ENCODE data around the gene CENPP. TPM values are rescaled to one million over a fixed set of nuclear protein-coding genes. Genes with fewer than 3 reads are reported as not detected.

The CENPP gene
- total RNA-seq, 2 experiments from 2014 or later: 26.4 to 29.1 TPM

DNA sequence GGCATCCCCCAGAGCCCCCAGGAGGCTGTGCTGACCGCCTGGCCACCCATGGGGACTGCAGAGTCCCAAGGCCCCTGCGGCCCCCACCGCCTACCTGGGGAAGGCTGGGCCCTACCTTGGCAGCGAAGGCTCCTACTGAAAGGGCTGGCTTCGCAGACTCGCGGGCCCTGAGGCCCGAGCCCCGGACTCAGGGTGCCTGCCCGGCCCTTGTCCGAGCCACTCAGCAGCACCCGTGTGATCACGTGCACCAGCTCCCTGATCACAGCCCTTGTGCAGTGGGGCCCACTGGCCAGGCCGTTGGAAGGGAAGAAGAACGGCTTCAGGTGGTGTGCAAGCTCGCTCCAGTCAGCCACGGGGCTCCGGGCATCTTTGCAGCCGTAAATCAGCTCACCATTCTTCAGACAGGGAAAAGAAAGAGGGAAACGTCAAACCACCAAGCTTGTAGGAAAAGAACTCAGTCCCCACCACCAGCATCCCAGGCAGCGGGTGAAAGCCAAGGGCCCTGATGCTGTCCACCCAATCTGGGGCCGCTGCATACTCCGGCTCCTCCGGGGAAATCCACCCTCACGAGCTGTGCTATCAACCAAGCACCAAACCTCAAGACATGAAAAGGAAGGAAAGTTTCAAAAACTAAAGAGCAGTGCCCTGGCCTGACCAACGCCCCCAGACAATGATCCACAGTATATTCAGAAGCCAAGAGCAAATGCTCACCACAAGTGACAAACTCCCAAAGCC is 312.3 kb downstream of the CENPP start:
- ATAC-seq: no peak
- no peak for DNase-seq
- Mint-ChIP-seq H3K9me3 (ENCODE audit: insufficient read depth) (no peaks in the 10 kb centered on the region), H3K4me3 (no peak overlapping the region), H3K27ac (no peak overlapping the region), H3K27me3 (ENCODE audit: low read depth) (no peaks in the 10 kb centered on the region), H3K4me1 (ENCODE audit: low read depth) (no peaks in the 10 kb centered on the region), H3K36me3 (ENCODE audit: low read depth) (peaks cover 40% of the 10 kb centered on the region)
- ChIA-PET CTCF (no interaction called here), POLR2A (no interaction called here)

DNA sequence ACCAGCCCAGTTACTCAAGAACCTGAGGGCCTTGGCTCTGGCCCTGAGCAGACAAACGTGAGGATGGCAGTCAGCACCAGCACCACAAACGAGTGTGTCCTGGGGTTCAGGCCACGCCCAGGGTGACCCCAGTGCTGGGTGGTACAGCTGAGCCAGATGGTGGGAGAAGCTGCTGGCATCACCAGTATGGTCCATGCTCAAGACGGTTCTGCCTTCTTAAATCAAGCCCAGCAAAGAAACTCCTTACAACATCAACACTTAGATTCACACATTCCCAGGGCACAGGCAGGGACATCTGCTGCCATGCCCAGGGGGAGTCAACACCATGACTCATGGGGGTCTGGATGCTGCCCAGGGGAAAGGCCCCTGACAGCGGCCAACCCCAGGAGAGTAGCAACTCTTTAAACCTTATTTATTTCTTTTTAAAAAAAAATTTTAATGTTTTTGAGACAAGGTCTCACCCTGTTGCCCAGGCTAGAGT is 312.9 kb downstream of the CENPP start:
- ATAC-seq: no peak
- ChIA-PET CTCF (no interaction called here), POLR2A (no interaction called here)
- no peak overlapping the region for H3K4me3 Mint-ChIP-seq
- no peaks in the 10 kb centered on the region for H3K9me3 Mint-ChIP-seq (ENCODE audit: insufficient read depth)
- H3K27ac Mint-ChIP-seq: no peak overlapping the region
- no peaks in the 10 kb centered on the region for H3K27me3 Mint-ChIP-seq (ENCODE audit: low read depth)
- peaks cover 38% of the 10 kb centered on the region for H3K36me3 Mint-ChIP-seq (ENCODE audit: low read depth)
- no peak for DNase-seq
- H3K4me1 Mint-ChIP-seq (ENCODE audit: low read depth): no peaks in the 10 kb centered on the region

GRCh38 chr9:92639124-92639523 is 313.4 kb downstream of the CENPP start:
- H3K27me3 Mint-ChIP-seq (ENCODE audit: low read depth): no peaks in the 10 kb centered on the region
- no peaks in the 10 kb centered on the region for H3K4me1 Mint-ChIP-seq (ENCODE audit: low read depth)
- POLR2A ChIA-PET: no interaction called here
- DNase-seq: no peak
- no peak overlapping the region for H3K27ac Mint-ChIP-seq
- CTCF ChIA-PET: no interaction called here
- no peak for ATAC-seq
- H3K4me3 Mint-ChIP-seq: no peak overlapping the region
- no peaks in the 10 kb centered on the region for H3K9me3 Mint-ChIP-seq (ENCODE audit: insufficient read depth)
- H3K36me3 Mint-ChIP-seq (ENCODE audit: low read depth): peaks cover 40% of the 10 kb centered on the region

DNA sequence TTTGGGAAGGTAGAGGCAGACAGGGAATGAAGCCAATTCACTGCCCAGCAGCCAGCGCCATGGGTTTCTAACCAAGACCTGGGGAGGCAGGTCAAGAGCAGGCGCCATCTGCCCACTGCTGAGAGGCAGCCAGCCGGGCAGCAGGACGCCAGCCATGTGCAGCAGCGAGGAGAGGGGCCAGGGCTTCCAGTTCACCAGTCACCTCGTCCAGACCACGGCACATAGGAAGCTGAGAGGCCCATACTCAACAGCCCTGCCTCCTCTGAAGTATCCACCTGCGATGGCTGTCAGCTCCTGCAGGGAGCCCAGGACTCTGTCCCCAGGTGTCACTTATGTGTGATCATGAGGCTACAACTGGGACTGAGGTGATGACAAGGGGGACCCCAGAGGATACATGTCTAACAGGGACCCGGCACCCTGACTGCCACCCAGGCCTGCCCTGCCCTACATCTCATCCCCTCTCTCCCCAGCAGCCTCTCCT is 314.1 kb downstream of the CENPP start:
- Mint-ChIP-seq H3K4me1 (ENCODE audit: low read depth) (no peaks in the 10 kb centered on the region), H3K27me3 (ENCODE audit: low read depth) (no peaks in the 10 kb centered on the region), H3K4me3 (no peak overlapping the region), H3K9me3 (ENCODE audit: insufficient read depth) (no peaks in the 10 kb centered on the region), H3K27ac (no peak overlapping the region), H3K36me3 (ENCODE audit: low read depth) (peaks cover 41% of the 10 kb centered on the region)
- DNase-seq (no peak), ATAC-seq (no peak)
- CTCF ChIA-PET: no interaction called here
- POLR2A ChIA-PET: no interaction called here

DNA sequence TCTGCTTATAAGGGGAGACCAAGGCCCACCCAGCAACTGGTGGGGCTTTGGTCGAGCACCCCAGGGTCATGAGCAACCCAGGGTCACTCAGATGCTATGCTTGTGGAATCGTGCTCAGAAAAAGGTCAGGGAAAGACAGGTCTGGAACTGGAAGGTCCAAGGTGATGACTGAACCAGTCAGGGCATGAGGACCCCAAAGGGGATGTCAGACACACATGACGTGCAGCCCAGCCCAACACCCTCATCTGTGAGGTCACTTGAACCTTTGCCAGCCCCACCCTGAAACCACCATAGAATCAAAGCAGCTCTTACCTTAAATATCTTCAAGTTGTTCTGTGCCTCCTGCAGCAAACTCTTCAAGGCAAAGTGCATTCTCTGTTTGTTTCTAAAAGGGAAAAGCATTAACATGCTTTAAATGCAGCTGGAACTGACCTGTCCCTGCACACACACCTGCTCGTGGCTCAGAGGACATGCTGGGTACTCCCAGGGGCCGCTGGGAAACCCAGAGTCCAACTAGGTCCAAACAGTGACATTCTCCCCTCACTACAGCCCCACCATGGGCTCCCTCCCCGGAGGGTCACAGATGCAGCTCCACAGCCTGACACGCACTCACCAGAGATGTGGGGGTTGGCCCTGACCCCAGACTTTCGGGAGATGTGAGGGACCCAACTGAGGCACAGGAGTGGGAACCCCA is 314.8 kb downstream of the CENPP start:
- peak overlapping the region; percentile 49 for H3K27ac Mint-ChIP-seq
- no peaks in the 10 kb centered on the region for H3K4me1 Mint-ChIP-seq (ENCODE audit: low read depth)
- no peak for DNase-seq
- ChIA-PET POLR2A (no interaction called here), CTCF (no interaction called here)
- H3K36me3 Mint-ChIP-seq (ENCODE audit: low read depth): peaks cover 44% of the 10 kb centered on the region
- H3K4me3 Mint-ChIP-seq: no peak overlapping the region
- ATAC-seq: no peak
- no peaks in the 10 kb centered on the region for H3K9me3 Mint-ChIP-seq (ENCODE audit: insufficient read depth)
- H3K27me3 Mint-ChIP-seq (ENCODE audit: low read depth): no peaks in the 10 kb centered on the region

GRCh38 chr9:92641092-92641809 is 315.5 kb downstream of the CENPP start:
- H3K9me3 Mint-ChIP-seq (ENCODE audit: insufficient read depth): no peaks in the 10 kb centered on the region
- ATAC-seq: no peak
- H3K27ac Mint-ChIP-seq: no peak overlapping the region
- H3K4me1 Mint-ChIP-seq (ENCODE audit: low read depth): no peaks in the 10 kb centered on the region
- peaks cover 48% of the 10 kb centered on the region for H3K36me3 Mint-ChIP-seq (ENCODE audit: low read depth)
- H3K27me3 Mint-ChIP-seq (ENCODE audit: low read depth): no peaks in the 10 kb centered on the region
- POLR2A ChIA-PET: no interaction called here
- no peak for DNase-seq
- CTCF ChIA-PET: no interaction called here
- no peak overlapping the region for H3K4me3 Mint-ChIP-seq

DNA sequence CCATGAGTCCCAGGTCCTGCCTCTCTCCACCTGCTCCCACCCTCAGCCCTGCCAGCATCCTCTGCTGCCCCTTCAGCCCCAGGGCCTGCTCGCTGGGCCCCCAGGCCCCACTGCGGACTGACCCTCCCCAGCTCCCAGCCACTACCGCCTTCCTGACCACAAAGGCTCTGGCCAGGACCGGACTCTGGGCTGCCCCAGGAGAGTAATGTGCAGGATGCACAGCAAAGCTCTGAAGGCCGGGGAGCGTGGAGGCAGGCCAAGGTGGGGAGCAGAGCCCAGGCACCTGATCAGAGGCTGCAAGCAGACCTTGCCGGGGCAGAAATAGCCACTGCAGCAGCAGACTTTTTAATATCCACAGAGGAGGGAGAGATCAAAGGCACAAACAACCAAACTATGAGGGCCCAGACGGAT is 316.3 kb downstream of the CENPP start:
- no peak overlapping the region for H3K4me3 Mint-ChIP-seq
- H3K4me1 Mint-ChIP-seq (ENCODE audit: low read depth): peaks cover 2% of the 10 kb centered on the region
- H3K27me3 Mint-ChIP-seq (ENCODE audit: low read depth): no peaks in the 10 kb centered on the region
- H3K9me3 Mint-ChIP-seq (ENCODE audit: insufficient read depth): no peaks in the 10 kb centered on the region
- H3K27ac Mint-ChIP-seq: no peak overlapping the region
- ATAC-seq: no peak
- CTCF ChIA-PET: no interaction called here
- peaks cover 52% of the 10 kb centered on the region for H3K36me3 Mint-ChIP-seq (ENCODE audit: low read depth)
- no peak for DNase-seq
- POLR2A ChIA-PET: no interaction called here

- POLR2A ChIA-PET: no interaction called here
- CTCF ChIA-PET: no interaction called here
- Mint-ChIP-seq H3K4me1 (ENCODE audit: low read depth) (peaks cover 6% of the 10 kb centered on the region), H3K9me3 (ENCODE audit: insufficient read depth) (no peaks in the 10 kb centered on the region), H3K4me3 (no peak overlapping the region), H3K27ac (no peak overlapping the region), H3K27me3 (ENCODE audit: low read depth) (no peaks in the 10 kb centered on the region), H3K36me3 (ENCODE audit: low read depth) (peaks cover 54% of the 10 kb centered on the region)
- ATAC-seq (no peak), DNase-seq (no peak)
Measured at GRCh38 chr9:92642564-92642963, 316.8 kb downstream of the CENPP start.

DNA sequence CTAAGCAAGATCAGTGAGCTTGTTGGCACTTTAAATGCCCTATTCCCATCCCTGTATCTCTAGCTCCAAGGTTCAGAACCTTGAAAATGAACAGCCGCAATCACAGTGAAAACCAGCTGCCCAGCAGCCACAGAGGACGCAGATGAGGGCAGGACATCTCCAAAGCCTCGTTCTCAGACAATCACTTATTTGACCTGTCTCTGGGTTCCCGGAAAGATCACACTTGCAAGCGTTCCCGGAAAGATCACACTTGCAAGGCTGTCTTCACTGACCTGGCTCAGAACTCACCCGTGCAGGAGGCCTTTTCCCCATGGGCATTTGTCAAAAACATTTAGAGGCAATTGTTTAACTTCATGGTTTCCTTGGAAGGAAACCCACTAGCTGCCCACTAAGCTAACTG is 318.5 kb downstream of the CENPP start:
- Mint-ChIP-seq H3K27ac (no peak overlapping the region), H3K4me1 (ENCODE audit: low read depth) (peaks cover 6% of the 10 kb centered on the region), H3K4me3 (no peak overlapping the region), H3K9me3 (ENCODE audit: insufficient read depth) (no peaks in the 10 kb centered on the region), H3K27me3 (ENCODE audit: low read depth) (no peaks in the 10 kb centered on the region), H3K36me3 (ENCODE audit: low read depth) (peaks cover 57% of the 10 kb centered on the region)
- ATAC-seq (no peak), DNase-seq (no peak)
- ChIA-PET CTCF (interaction anchor here (1.3 kb wide), 1 partner anchor 504 kb away, joined by 4 read pairs; no protein-coding TSS in a partner anchor), POLR2A (interaction anchor here (0.6 kb wide), 1 partner anchor 332 kb away, joined by 3 read pairs; no protein-coding TSS in a partner anchor)

- H3K36me3 Mint-ChIP-seq (ENCODE audit: low read depth): peaks cover 56% of the 10 kb centered on the region
- ChIA-PET CTCF (interaction anchor here (1.3 kb wide), 1 partner anchor 505 kb away, joined by 4 read pairs; no protein-coding TSS in a partner anchor), POLR2A (interaction anchor here (0.6 kb wide), 1 partner anchor 333 kb away, joined by 3 read pairs; no protein-coding TSS in a partner anchor)
- ATAC-seq: no peak
- H3K27ac Mint-ChIP-seq: no peak overlapping the region
- H3K9me3 Mint-ChIP-seq (ENCODE audit: insufficient read depth): no peaks in the 10 kb centered on the region
- peaks cover 6% of the 10 kb centered on the region for H3K4me1 Mint-ChIP-seq (ENCODE audit: low read depth)
- no peak overlapping the region for H3K4me3 Mint-ChIP-seq
- DNase-seq: no peak
- no peaks in the 10 kb centered on the region for H3K27me3 Mint-ChIP-seq (ENCODE audit: low read depth)
Measured at GRCh38 chr9:92645041-92645440, 319.3 kb downstream of the CENPP start.

- peaks cover 56% of the 10 kb centered on the region for H3K36me3 Mint-ChIP-seq (ENCODE audit: low read depth)
- POLR2A ChIA-PET: no interaction called here
- H3K9me3 Mint-ChIP-seq (ENCODE audit: insufficient read depth): no peaks in the 10 kb centered on the region
- no peak overlapping the region for H3K27ac Mint-ChIP-seq
- no peak overlapping the region for H3K4me3 Mint-ChIP-seq
- H3K27me3 Mint-ChIP-seq (ENCODE audit: low read depth): no peaks in the 10 kb centered on the region
- ATAC-seq (no peak), DNase-seq (no peak)
- H3K4me1 Mint-ChIP-seq (ENCODE audit: low read depth): peaks cover 6% of the 10 kb centered on the region
- CTCF ChIA-PET: no interaction called here
Measured at GRCh38 chr9:92647671-92648473, 322.1 kb downstream of the CENPP start.

All from activated CD8-positive, alpha-beta T cell treated with anti-CD3 and anti-CD28 coated beads, Interleukin-2, amount 10 ng/mL, durations not matched to agents 7 days and 5 days (primary cell).